NCI-H1092 (cell line): ENCODE results near the gene DLEC1.
"Not testable (repeated sequence)": the region's sequence is repeated elsewhere in the genome, so short reads cannot be mapped to it uniquely, and the experiment has no call there.

Experiments
- DNase-seq: peaks from one replicate; lab custom pipeline; 2025; lab: John Stamatoyannopoulos, UW

DLEC1 gene

GRCh38 chr3:38018296-38019266 is 20.4 kb upstream of the DLEC1 start:
- no peak for DNase-seq

GRCh38 chr3:38019658-38020341 is 19.2 kb upstream of the DLEC1 start:
- DNase-seq: no peak

GRCh38 chr3:38020342-38020726 is 18.7 kb upstream of the DLEC1 start:
- no peak for DNase-seq

- no peak for DNase-seq
These were observed 17.8 kb upstream of the DLEC1 start for GRCh38 chr3:38021196-38021595.

GRCh38 chr3:38022301-38022700 is 16.7 kb upstream of the DLEC1 start:
- DNase-seq: no peak

GRCh38 chr3:38022896-38023709 is 15.9 kb upstream of the DLEC1 start:
- no peak for DNase-seq

- no peak for DNase-seq
These were observed 12.2 kb upstream of the DLEC1 start for GRCh38 chr3:38026856-38027255.

GRCh38 chr3:38027466-38028465 is 11.2 kb upstream of the DLEC1 start:
- DNase-seq: no peak

- DNase-seq: no peak
These were observed 10.2 kb upstream of the DLEC1 start for GRCh38 chr3:38028621-38029361.

- no peak for DNase-seq
These were observed 9.4 kb upstream of the DLEC1 start, which contains the start of gene PLCD1 for GRCh38 chr3:38029400-38030125. PLCD1 (minus strand) TSS chr3:38029642; CDS start chr3:38029539, 103 bp downstream.

- DNase-seq: no peak
These were observed 8.6 kb upstream of the DLEC1 start for GRCh38 chr3:38030126-38031021.

- no peak for DNase-seq
These were observed 7.7 kb upstream of the DLEC1 start for GRCh38 chr3:38031022-38031994.

- DNase-seq: no peak
These were observed 6.6 kb upstream of the DLEC1 start for GRCh38 chr3:38032328-38032865.

- not testable (repeated sequence) for DNase-seq
These were observed 5.4 kb upstream of the DLEC1 start for GRCh38 chr3:38033586-38033985.

- not testable (repeated sequence) for DNase-seq
These were observed 4.7 kb upstream of the DLEC1 start for GRCh38 chr3:38034335-38034734.

GRCh38 chr3:38036286-38036685 is 2.7 kb upstream of the DLEC1 start:
- no peak for DNase-seq

GRCh38 chr3:38036906-38037305 is 2.1 kb upstream of the DLEC1 start:
- DNase-seq: no peak
